Trophoblast cell (in vitro differentiated cells and primary cell): Measurements from ENCODE around the gene TADA1.

Source experiments
- DNase-seq, 2 donors: peaks; one replicate each; pipeline ENCODE4 v3.0.0-alpha.2; 2016
- H2AFZ ChIP-seq: 2 replicates; pipeline ENCODE4 v1.6.1; 2013; ENCODE audit warnings: low read length, moderate library complexity, mild to moderate bottlenecking; ENCODE audit not compliant: insufficient read depth, poor library complexity
- H2AK5ac ChIP-seq: 2 replicates; pipeline ENCODE4 v1.6.1; 2013; ENCODE audit warnings: mild to moderate bottlenecking, low read length
- H2BK120ac ChIP-seq: 2 replicates; pipeline ENCODE4 v1.6.1; 2013; ENCODE audit warnings: low read length, mild to moderate bottlenecking, moderate library complexity; ENCODE audit not compliant: insufficient read depth, poor library complexity
- H2BK12ac ChIP-seq: 2 replicates; pipeline ENCODE4 v1.6.1; 2013; ENCODE audit warnings: mild to moderate bottlenecking, low read length, moderate library complexity
- H2BK5ac ChIP-seq: 2 replicates; pipeline ENCODE4 v1.6.1; 2013; ENCODE audit warnings: low read length, low read depth, moderate library complexity, mild to moderate bottlenecking; ENCODE audit not compliant: poor library complexity
- H3K14ac ChIP-seq: 2 replicates; pipeline ENCODE4 v1.6.1; 2013; ENCODE audit warnings: mild to moderate bottlenecking, low read length
- H3K18ac ChIP-seq: 2 replicates; pipeline ENCODE4 v1.6.1; 2013; ENCODE audit warnings: mild to moderate bottlenecking, low read length
- H3K23ac ChIP-seq: 2 replicates; pipeline ENCODE4 v1.6.1; 2013; ENCODE audit warnings: low read length
- H3K27ac ChIP-seq: 2 replicates; pipeline ENCODE4 v1.5.1; 2013; ENCODE audit warnings: low read depth, mild to moderate bottlenecking, inconsistent platforms, low read length, moderate library complexity
- H3K27me3 ChIP-seq: 2 replicates; pipeline ENCODE4 v1.6.1; 2013; ENCODE audit warnings: inconsistent platforms, mild to moderate bottlenecking, low read length, moderate library complexity; ENCODE audit not compliant: insufficient read depth
- H3K36me3 ChIP-seq, 2 experiments: 1 replicate in 1 of 2; 2 replicates in 1 of 2; pipeline ENCODE4 v1.6.1; 2013; ENCODE audit warnings: low read length in 2 of 2, mild to moderate bottlenecking in 2 of 2, moderate library complexity in 1 of 2; ENCODE audit not compliant: insufficient read depth in 2 of 2, control insufficient read depth in 1 of 2
- H3K4ac ChIP-seq: 2 replicates; pipeline ENCODE4 v1.6.1; 2013; ENCODE audit warnings: low read depth, mild to moderate bottlenecking, low read length, moderate library complexity
- H3K4me1 ChIP-seq, 2 experiments: 1 replicate in 1 of 2; 2 replicates in 1 of 2; pipeline ENCODE4 v1.6.1; 2013; ENCODE audit warnings: low read length in 2 of 2, mild to moderate bottlenecking in 2 of 2, moderate library complexity in 1 of 2; ENCODE audit not compliant: insufficient read depth in 2 of 2, control insufficient read depth in 1 of 2
- H3K4me2 ChIP-seq: 2 replicates; pipeline ENCODE4 v1.6.1; 2013; ENCODE audit warnings: inconsistent platforms, mild to moderate bottlenecking, low read length, moderate library complexity
- H3K4me3 ChIP-seq: 2 replicates; pipeline ENCODE4 v1.5.1; 2013; ENCODE audit warnings: mild to moderate bottlenecking, low read depth, low read length, inconsistent platforms
- H3K79me1 ChIP-seq: one replicate; pipeline ENCODE4 v1.6.1; 2013; ENCODE audit warnings: low read length
- H3K79me2 ChIP-seq: 2 replicates; pipeline ENCODE4 v1.6.1; 2013; ENCODE audit warnings: low read length, mild to moderate bottlenecking; ENCODE audit not compliant: control insufficient read depth, insufficient read depth, poor library complexity
- H3K9ac ChIP-seq: 2 replicates; pipeline ENCODE4 v1.6.1; 2013; ENCODE audit warnings: mild to moderate bottlenecking, low read length
- H3K9me3 ChIP-seq: 2 replicates; pipeline ENCODE4 v1.6.1; 2013; ENCODE audit warnings: low read depth, mild to moderate bottlenecking, control low read depth, inconsistent platforms, low read length; ENCODE audit not compliant: insufficient read depth
- H4K12ac ChIP-seq: 2 replicates; pipeline ENCODE4 v1.6.1; 2013; ENCODE audit warnings: low read depth, mild to moderate bottlenecking, low read length, moderate library complexity
- H4K8ac ChIP-seq: 2 replicates; pipeline ENCODE4 v1.6.1; 2013; ENCODE audit warnings: low read depth, mild to moderate bottlenecking, low read length, moderate library complexity
- H4K91ac ChIP-seq: one replicate; pipeline ENCODE4 v1.6.1; 2013; ENCODE audit warnings: low read depth, mild to moderate bottlenecking, low read length, moderate library complexity
- WGBS: extraction: QIAGEN DNeasy Blood & Tissue Kit; methylation state at CpG from one replicate; pipeline ENCODE4 v1.1.7; 2013; ENCODE audit warnings: missing lambda C conversion rate; ENCODE audit not compliant: insufficient read length, insufficient coverage; ENCODE audit errors: extremely low coverage; 5-methylcytosine and 5-hydroxymethylcytosine counted together

The TADA1 gene

GRCh38 chr1:166918956-166919316 lies 42.9 kb upstream of the TADA1 start:
- Histone ChIP-seq H2BK12ac (no peak overlapping the region), H3K36me3 (no peaks in the 10 kb centered on the region), H3K79me1 (no peaks in the 10 kb centered on the region), H3K27me3 (peaks cover 19% of the 10 kb centered on the region), H3K79me2 (no peaks in the 10 kb centered on the region), H3K9me3 (peaks cover 5% of the 10 kb centered on the region), H3K4me1 (peaks cover 3 to 14% of the 10 kb centered on the region in 2 experiments), H3K4ac (no peak overlapping the region), H3K27ac (no peak overlapping the region), H4K8ac (no peak overlapping the region), H3K4me2 (no peak overlapping the region), H3K18ac (no peak overlapping the region), H3K14ac (no peak overlapping the region), H2AK5ac (no peak overlapping the region), H4K12ac (no peak overlapping the region), H4K91ac (no peak overlapping the region), H3K23ac (no peak overlapping the region), H2BK5ac (no peak overlapping the region), H2AFZ (no peak overlapping the region), H3K4me3 (no peak overlapping the region), H2BK120ac (no peak overlapping the region), H3K9ac (no peak overlapping the region)
- no peak for DNase-seq
- WGBS, result no CpG with 5 or more reads among the region's 2 CpGs

GRCh38 chr1:166918088-166918955 lies 42.3 kb upstream of the TADA1 start:
- DNase-seq, result no peak
- H3K9me3 ChIP-seq, result peaks cover 5% of the 10 kb centered on the region
- WGBS, result no CpG with 5 or more reads among the region's 6 CpGs

GRCh38 chr1:166915941-166916340 lies 39.9 kb upstream of the TADA1 start:
- Histone ChIP-seq H3K4me1 (peaks cover 0 to 13% of the 10 kb centered on the region in 2 experiments), H3K23ac (no peak overlapping the region), H3K79me2 (no peaks in the 10 kb centered on the region), H2BK12ac (no peak overlapping the region), H3K4me3 (no peak overlapping the region), H2BK5ac (no peak overlapping the region), H4K12ac (no peak overlapping the region), H3K4ac (no peak overlapping the region), H4K91ac (no peak overlapping the region), H3K27ac (no peak overlapping the region), H3K79me1 (no peaks in the 10 kb centered on the region), H3K9ac (no peak overlapping the region), H2AK5ac (no peak overlapping the region), H3K4me2 (no peak overlapping the region), H2BK120ac (no peak overlapping the region), H3K9me3 (peaks cover 1% of the 10 kb centered on the region), H2AFZ (no peak overlapping the region), H3K18ac (no peak overlapping the region), H3K14ac (no peak overlapping the region), H4K8ac (no peak overlapping the region), H3K36me3 (no peaks in the 10 kb centered on the region), H3K27me3 (peaks cover 10% of the 10 kb centered on the region)
- no peak for DNase-seq
- no CpG with 5 or more reads among the region's 4 CpGs for WGBS

More at GRCh38 chr1:166918088-166918955, 42.3 kb upstream of the TADA1 start:
- Histone ChIP-seq H2BK12ac (no peak overlapping the region), H3K27ac (no peak overlapping the region), H3K79me2 (no peaks in the 10 kb centered on the region), H3K36me3 (no peaks in the 10 kb centered on the region), H2BK5ac (no peak overlapping the region), H4K8ac (no peak overlapping the region), H2AFZ (no peak overlapping the region), H4K91ac (no peak overlapping the region), H3K4ac (no peak overlapping the region), H2AK5ac (no peak overlapping the region), H3K4me2 (no peak overlapping the region), H3K4me3 (no peak overlapping the region), H3K23ac (no peak overlapping the region), H4K12ac (no peak overlapping the region), H3K18ac (no peak overlapping the region), H3K79me1 (no peaks in the 10 kb centered on the region), H2BK120ac (no peak overlapping the region), H3K27me3 (peaks cover 19% of the 10 kb centered on the region), H3K9ac (no peak overlapping the region), H3K4me1 (peaks cover 3 to 17% of the 10 kb centered on the region in 2 experiments), H3K14ac (no peak overlapping the region)

- Histone ChIP-seq H2AFZ (no peak overlapping the region), H3K79me1 (no peaks in the 10 kb centered on the region), H3K23ac (no peak overlapping the region), H2BK120ac (no peak overlapping the region), H3K18ac (no peak overlapping the region), H2BK12ac (no peak overlapping the region), H3K4me1 (peaks cover 0 to 7% of the 10 kb centered on the region in 2 experiments), H2BK5ac (no peak overlapping the region), H3K9me3 (no peaks in the 10 kb centered on the region), H3K27me3 (peaks cover 3% of the 10 kb centered on the region), H3K27ac (no peak overlapping the region), H2AK5ac (no peak overlapping the region), H4K91ac (no peak overlapping the region), H4K8ac (no peak overlapping the region), H3K36me3 (no peaks in the 10 kb centered on the region), H3K14ac (no peak overlapping the region), H3K4me3 (no peak overlapping the region), H3K79me2 (no peaks in the 10 kb centered on the region), H3K9ac (no peak overlapping the region), H3K4me2 (no peak overlapping the region), H4K12ac (no peak overlapping the region), H3K4ac (no peak overlapping the region)
- WGBS, result no CpG with 5 or more reads among the region's 1 CpG
- no peak for DNase-seq
These were observed 39.0 kb upstream of the TADA1 start for GRCh38 chr1:166915042-166915441.
